ENCODE data around the gene PKP3. TPM values are rescaled to one million over a fixed set of nuclear protein-coding genes. Genes with fewer than 3 reads are reported as not detected.

The PKP3 gene
- total and polyA plus RNA-seq, 9 of the 15 experiments (the other 6 are each of a cell fraction or from before 2014, with no cell fraction given) = 0.11 to 110 (median 30.7) TPM

DNA sequence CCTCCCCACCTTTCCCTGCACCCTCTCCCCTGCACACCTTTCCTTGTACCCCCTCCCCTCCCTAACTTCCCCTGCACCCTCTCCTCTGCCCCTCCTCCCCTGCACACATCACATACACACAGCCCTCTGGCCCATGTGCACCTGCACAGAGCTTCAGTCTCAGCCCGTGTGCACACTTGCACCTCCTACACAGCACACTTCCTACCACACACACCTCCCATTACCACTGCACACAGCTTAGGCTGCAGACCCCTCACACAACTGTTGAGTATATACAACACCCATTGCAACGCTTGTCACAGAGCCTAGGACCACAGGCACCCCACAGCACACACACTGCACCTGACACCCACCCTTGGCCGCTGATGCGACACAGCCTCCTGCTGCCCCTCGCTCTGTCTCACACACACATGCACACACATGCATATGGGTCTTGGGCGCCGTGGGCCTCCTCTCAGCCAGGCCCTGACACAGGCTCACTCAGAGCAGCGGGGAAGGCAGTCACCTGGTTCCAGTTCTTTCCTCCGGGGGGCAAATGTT is 20.4 kb downstream of the PKP3 start:
- H3K9ac ChIP-seq (ENCODE audit: insufficient read depth in 1 of 2, low read depth in 2 of 2, low read length in 2 of 2) = peak overlapping the region in 1 of 2 experiments; percentile 53; a peak in 2 of 4 replicates
- H3K27me3 ChIP-seq (ENCODE audit: control insufficient read depth in 2 of 2, insufficient read depth in 2 of 2, low read length in 2 of 2) = no peaks in the 10 kb centered on the region
- BruUV-seq (replicated peaks) = no TSS peak
- no peaks in the 10 kb centered on the region for H4K20me1 ChIP-seq (replicated peaks; ENCODE audit: control insufficient read depth, insufficient read depth, low read length)
- CTCF ChIA-PET (ENCODE audit: low intra/inter-chr PET ratio) = no interaction called here
- H3K36me3 ChIP-seq (ENCODE audit: control insufficient read depth, insufficient read depth, low read length) = no peaks in the 10 kb centered on the region
- intact Hi-C loops (cut with micrococcal nuclease) (no loop called here), in situ Hi-C loops (cut with MboI) (no loop called here)
- H3K4me3 ChIP-seq = no peak overlapping the region
- TF ChIP-seq NR2F6 (CRISPR knock-in tag; IDR thresholded peaks at IDR 0.05) (no peak), ZNF830 (CRISPR knock-in tag; IDR thresholded peaks at IDR 0.05) (no peak), RNF2 (IDR thresholded peaks at IDR 0.05) (no peak), PHF20 (IDR thresholded peaks at IDR 0.05; ENCODE audit: partially characterized antibody) (no peak), FIP1L1 (IDR thresholded peaks at IDR 0.05; ENCODE audit: low read depth, low read length, poor library complexity, severe bottlenecking) (no peak)
- TF ChIP-seq, protein P1, sequence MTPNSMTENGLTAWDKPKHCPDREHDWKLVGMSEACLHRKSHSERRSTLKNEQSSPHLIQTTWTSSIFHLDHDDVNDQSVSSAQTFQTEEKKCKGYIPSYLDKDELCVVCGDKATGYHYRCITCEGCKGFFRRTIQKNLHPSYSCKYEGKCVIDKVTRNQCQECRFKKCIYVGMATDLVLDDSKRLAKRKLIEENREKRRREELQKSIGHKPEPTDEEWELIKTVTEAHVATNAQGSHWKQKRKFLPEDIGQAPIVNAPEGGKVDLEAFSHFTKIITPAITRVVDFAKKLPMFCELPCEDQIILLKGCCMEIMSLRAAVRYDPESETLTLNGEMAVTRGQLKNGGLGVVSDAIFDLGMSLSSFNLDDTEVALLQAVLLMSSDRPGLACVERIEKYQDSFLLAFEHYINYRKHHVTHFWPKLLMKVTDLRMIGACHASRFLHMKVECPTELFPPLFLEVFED (CRISPR knock-in tag; conservative IDR thresholded peaks at IDR 0.05) = 0 out of 2 replicates have a peak, but pooled peaks have one; percentile 13
- no peak for FAIRE-seq
- no peak overlapping the region for H3K27ac ChIP-seq (ENCODE audit: extremely low read depth, low read depth, low read length)
- POLR2A ChIA-PET = interaction anchor here (0.9 kb wide), 1 partner anchor 10 kb away, joined by 4 read pairs; no protein-coding TSS in a partner anchor
- ATAC-seq = no peak; the same call in 2 of the 3 replicates
- no peaks in the 10 kb centered on the region for H3K9me3 ChIP-seq (replicated peaks; ENCODE audit: control insufficient read depth, insufficient read depth, low read depth, low read length)
- H2AFZ ChIP-seq (ENCODE audit: low read depth, low read length) = no peak overlapping the region
- WGBS (ENCODE audit: insufficient coverage, low coverage, missing lambda C conversion rate) = 42% methylated on average over 9 of the region's 9 CpGs
- H3K4me1 ChIP-seq (replicated peaks in 1 of 2; ENCODE audit: control insufficient read depth in 2 of 2, insufficient read depth in 2 of 2, low read length in 2 of 2) = peaks cover 5 to 61% of the 10 kb centered on the region in 2 experiments
- H3K4me2 ChIP-seq (ENCODE audit: insufficient read depth, low read length) = no peak overlapping the region
- H3K9me1 ChIP-seq (ENCODE audit: control insufficient read depth, insufficient read depth, low read length) = no peaks in the 10 kb centered on the region
- no peaks in the 10 kb centered on the region for H3K79me2 ChIP-seq (ENCODE audit: control insufficient read depth, insufficient read depth, low read length)
- no peak for DNase-seq (ENCODE audit: extremely low read depth in 1 of 4, low spot score in 3 of 4)

All from K562 (cell line).